Vagina (tissue), 2 donors: ENCODE measurements around the gene CGGBP1. TPM values are rescaled to one million over a fixed set of nuclear protein-coding genes. Genes with fewer than 3 reads are reported as not detected.
A peak's percentile ranks its signal among the peaks of the same experiment; 100 is the strongest.

Source experiments
- DNase-seq, 2 donors: peaks; one replicate each; pipeline ENCODE4 v3.0.0-alpha.2; 2017; ENCODE audit errors: extremely low spot score in 2 of 2
- H3K27ac ChIP-seq: fragments of 200-600 bp; sonication (generic); one replicate; pipeline ENCODE4 v1.5.1; 2019
- H3K27me3 ChIP-seq: fragments of 200-600 bp; sonication (generic); one replicate; pipeline ENCODE4 v1.5.1; 2019
- H3K36me3 ChIP-seq, 2 donors: fragments of 200-600 bp; sonication (generic); one replicate each; pipeline ENCODE4 v1.5.1; 2017 to 2019
- H3K4me1 ChIP-seq: fragments of 200-600 bp; sonication (generic); one replicate; pipeline ENCODE4 v1.5.1; 2019
- H3K4me3 ChIP-seq, 2 donors: fragments of 200-600 bp; sonication (generic); 1 replicate in 1 of 2; 2 replicates in 1 of 2; pipeline ENCODE4 v1.5.1; 2016 to 2019
- H3K9me3 ChIP-seq: fragments of 200-600 bp; sonication (generic); one replicate; pipeline ENCODE4 v1.5.1; 2019
- CTCF ChIP-seq, 3 experiments: fragments of 450-650 bp in 2 of 3; fragments of 200-600 bp in 1 of 3; sonication (generic) in 1 of 3; IDR thresholded peaks; one replicate each; pipeline ENCODE4 v1.5.1; 2017 to 2019; ENCODE audit warnings: antibody characterized with exemption in 3 of 3, mild to moderate bottlenecking in 2 of 3, moderate library complexity in 2 of 3
- POLR2A ChIP-seq, 2 donors: fragments of 450-650 bp; IDR thresholded peaks; one replicate each; pipeline ENCODE4 v1.6.1; 2017; ENCODE audit warnings: antibody characterized with exemption in 2 of 2, mild to moderate bottlenecking in 2 of 2, moderate library complexity in 2 of 2
- POLR2AphosphoS5 ChIP-seq, 2 donors: sonication (generic); formaldehyde crosslinking; IDR thresholded peaks; one replicate each; pipeline ENCODE4 v1.9.0; 2017; ENCODE audit warnings: antibody characterized with exemption in 2 of 2, mild to moderate bottlenecking in 2 of 2, low read depth in 1 of 2; ENCODE audit not compliant: insufficient read depth in 1 of 2
- intact Hi-C: fragments of 100-400 bp; cut with DNase I; formaldehyde crosslinking; loops from one replicate; pipeline ENCODE4 v1.15.1; 2023
- total RNA-seq: library from RNA; depleted of rRNA; stranded (reverse); fragments of >200 nt; gene quantifications from one replicate; pipeline ENCODE4 v1.2.3, GENCODE V29; 2016

CGGBP1 gene
- total RNA-seq, 1 donor from 2014 or later, result 53.3 TPM

GRCh38 chr3:88033079-88033478 is 25.7 kb downstream of the CGGBP1 start:
- H3K27me3 ChIP-seq, result no peaks in the 10 kb centered on the region
- no peak for DNase-seq
- no peaks in the 10 kb centered on the region for H3K9me3 ChIP-seq
- no peak overlapping the region for H3K27ac ChIP-seq
- H3K36me3 ChIP-seq, result no peaks in the 10 kb centered on the region
- H3K4me1 ChIP-seq, result peaks cover 13% of the 10 kb centered on the region
- TF ChIP-seq CTCF (IDR thresholded peaks at IDR 0.05), result no peak
- no peak for TF ChIP-seq POLR2A (IDR thresholded peaks at IDR 0.05)
- TF ChIP-seq POLR2AphosphoS5 (IDR thresholded peaks at IDR 0.05; ENCODE audit: insufficient read depth in 1 of 2, low read depth in 1 of 2), result no peak
- intact Hi-C loops, result no loop called here
- H3K4me3 ChIP-seq, result no peak overlapping the region

- Histone ChIP-seq H3K9me3 (no peaks in the 10 kb centered on the region), H3K4me3 (peak overlapping the region; percentile 38 to 39)
- intact Hi-C loops, result no loop called here
Observed at GRCh38 chr3:88032245-88032644, 26.6 kb downstream of the CGGBP1 start.

GRCh38 chr3:88031642-88032077 is 27.1 kb downstream of the CGGBP1 start:
- no peaks in the 10 kb centered on the region for H3K27me3 ChIP-seq
- H3K27ac ChIP-seq, result peak overlapping the region; percentile 80
- H3K4me1 ChIP-seq, result peaks cover 13% of the 10 kb centered on the region
- no peaks in the 10 kb centered on the region for H3K36me3 ChIP-seq
- no peaks in the 10 kb centered on the region for H3K9me3 ChIP-seq
- TF ChIP-seq POLR2A (IDR thresholded peaks at IDR 0.05), result no peak
- peak in 1 of 2 donors; percentile 10 for TF ChIP-seq POLR2AphosphoS5 (IDR thresholded peaks at IDR 0.05; ENCODE audit: insufficient read depth in 1 of 2, low read depth in 1 of 2)
- TF ChIP-seq CTCF (IDR thresholded peaks at IDR 0.05), result no peak
- H3K4me3 ChIP-seq, result peak overlapping the region; percentile 38 to 39
- no peak for DNase-seq
- intact Hi-C loops, result no loop called here

More at GRCh38 chr3:88032245-88032644, 26.6 kb downstream of the CGGBP1 start:
- peak overlapping the region; percentile 80 for H3K27ac ChIP-seq
- DNase-seq, result no peak
- no peaks in the 10 kb centered on the region for H3K36me3 ChIP-seq
- no peaks in the 10 kb centered on the region for H3K27me3 ChIP-seq
- H3K4me1 ChIP-seq, result peaks cover 13% of the 10 kb centered on the region
- TF ChIP-seq CTCF (IDR thresholded peaks at IDR 0.05) (no peak), POLR2A (IDR thresholded peaks at IDR 0.05) (no peak), POLR2AphosphoS5 (IDR thresholded peaks at IDR 0.05; ENCODE audit: insufficient read depth in 1 of 2, low read depth in 1 of 2) (no peak)

- Histone ChIP-seq H3K36me3 (no peaks in the 10 kb centered on the region), H3K4me3 (peak overlapping the region; percentile 14 to 18), H3K4me1 (peaks cover 13% of the 10 kb centered on the region), H3K9me3 (peaks cover 6% of the 10 kb centered on the region), H3K27ac (no peak overlapping the region), H3K27me3 (no peaks in the 10 kb centered on the region)
- intact Hi-C loops, result no loop called here
- TF ChIP-seq POLR2A (IDR thresholded peaks at IDR 0.05), result no peak
- no peak for TF ChIP-seq CTCF (IDR thresholded peaks at IDR 0.05)
- TF ChIP-seq POLR2AphosphoS5 (IDR thresholded peaks at IDR 0.05; ENCODE audit: insufficient read depth in 1 of 2, low read depth in 1 of 2), result no peak
- no peak for DNase-seq
Observed at GRCh38 chr3:88030210-88030609, 28.6 kb downstream of the CGGBP1 start.

GRCh38 chr3:88028876-88029275 is 29.9 kb downstream of the CGGBP1 start:
- H3K4me1 ChIP-seq, result peaks cover 13% of the 10 kb centered on the region
- TF ChIP-seq CTCF (IDR thresholded peaks at IDR 0.05), result no peak
- TF ChIP-seq POLR2A (IDR thresholded peaks at IDR 0.05), result no peak
- TF ChIP-seq POLR2AphosphoS5 (IDR thresholded peaks at IDR 0.05; ENCODE audit: insufficient read depth in 1 of 2, low read depth in 1 of 2), result no peak
- H3K27ac ChIP-seq, result no peak overlapping the region
- no peaks in the 10 kb centered on the region for H3K36me3 ChIP-seq
- DNase-seq, result no peak
- H3K4me3 ChIP-seq, result no peak overlapping the region
- no peaks in the 10 kb centered on the region for H3K27me3 ChIP-seq
- peaks cover 6% of the 10 kb centered on the region for H3K9me3 ChIP-seq
- intact Hi-C loops, result no loop called here
